HG03558 (cell line): ENCODE measurements around the gene TMA7B.

Experiments used
- ATAC-seq: cut with Tn5 transposase; IDR thresholded peaks from one replicate; pipeline ENCODE4 v1.9.1; 2021; ENCODE audit warnings: moderate number of reproducible peaks; ENCODE audit not compliant: unreplicated experiment; ENCODE audit errors: extremely low read depth

TMA7B gene

GRCh38 chr22:39959640-39960447 lies at the start of gene TMA7B:
Gene TMA7B (plus strand): TSS chr22:39960397. CDS start chr22:39964375, 3,978 bp downstream.
- no peak for ATAC-seq

DNA sequence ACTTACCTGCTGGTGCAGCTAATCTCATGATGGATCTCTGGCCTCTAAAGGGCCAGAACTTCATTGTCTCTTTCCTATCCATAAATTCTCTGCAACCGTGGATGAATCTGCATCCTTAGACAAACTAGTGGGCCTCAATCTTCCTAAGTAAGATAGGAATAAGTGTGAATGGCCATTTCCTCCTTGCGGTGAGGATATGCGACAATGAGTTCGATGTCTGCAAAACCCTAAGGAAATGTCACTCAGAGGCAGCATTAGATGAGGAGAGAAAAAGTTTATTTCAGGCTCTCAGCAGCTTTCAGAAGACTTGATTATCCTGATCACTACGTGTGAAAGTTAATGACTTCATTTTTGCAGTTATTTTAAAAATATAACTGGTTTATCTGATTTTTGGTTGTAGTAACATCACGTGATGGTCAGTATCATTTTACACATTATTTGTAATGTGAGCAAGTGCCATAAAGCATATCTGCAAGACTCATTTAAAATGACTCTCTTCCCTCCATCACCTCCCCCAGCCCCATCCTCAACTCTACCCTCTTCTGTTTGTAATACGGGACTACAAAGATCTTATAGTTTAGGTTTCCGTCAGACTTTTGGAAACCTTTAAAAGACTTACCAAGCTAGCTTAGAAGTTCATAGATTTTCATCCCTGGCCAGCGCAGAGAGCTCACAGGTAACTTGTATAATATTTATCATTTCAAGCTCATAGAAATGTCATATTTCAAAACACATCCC lies 49.2 kb upstream of the TMA7B start:
- no peak for ATAC-seq

- ATAC-seq = no peak
These were observed 46.9 kb upstream of the TMA7B start for GRCh38 chr22:39913321-39913720.

GRCh38 chr22:39913886-39914285 lies 46.3 kb upstream of the TMA7B start:
- ATAC-seq = no peak

GRCh38 chr22:39914584-39914983 lies 45.6 kb upstream of the TMA7B start:
- no peak for ATAC-seq

- ATAC-seq = no peak
These were observed 44.9 kb upstream of the TMA7B start for GRCh38 chr22:39915295-39915726.

DNA sequence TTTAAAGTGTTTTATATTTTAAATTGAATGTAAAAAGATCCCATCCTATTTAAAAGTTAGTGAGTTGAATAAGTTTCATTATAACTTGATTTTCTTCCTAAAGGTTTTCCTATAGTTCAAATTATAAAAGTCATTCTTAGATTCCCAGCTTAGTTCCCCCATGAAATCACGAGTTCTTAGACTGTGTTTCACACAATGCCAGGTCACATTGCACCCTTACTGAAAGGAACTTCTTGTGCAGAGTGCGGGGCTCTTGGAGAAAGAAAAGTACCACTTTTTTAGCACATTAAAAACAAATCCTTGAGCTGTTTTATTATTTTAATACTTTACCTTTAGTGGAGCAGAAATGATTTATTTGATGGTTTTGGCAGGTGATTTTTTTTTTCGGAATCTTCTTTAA lies 43.7 kb upstream of the TMA7B start:
- no peak for ATAC-seq

DNA sequence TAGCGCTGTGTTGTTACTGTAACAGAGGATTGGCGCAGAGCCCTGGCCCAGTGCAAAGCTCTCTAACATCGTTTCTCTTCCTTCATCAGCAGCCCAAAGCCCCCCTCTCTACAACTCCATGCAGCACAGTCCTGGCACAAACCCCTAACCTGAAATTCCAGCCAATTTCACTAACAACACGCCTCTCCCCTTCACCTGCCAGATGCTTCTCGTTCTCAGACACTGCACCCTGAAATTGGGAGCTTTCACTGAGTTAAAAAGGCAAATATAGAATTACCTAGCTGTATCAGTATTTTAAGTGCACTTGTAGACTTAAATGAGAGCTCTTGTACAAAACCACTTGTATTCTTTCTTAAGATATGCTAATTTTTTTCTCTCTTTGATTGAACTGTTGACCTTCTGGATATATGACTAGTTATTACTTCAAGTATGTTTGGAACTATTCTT lies 43.0 kb upstream of the TMA7B start:
- ATAC-seq = no peak

DNA sequence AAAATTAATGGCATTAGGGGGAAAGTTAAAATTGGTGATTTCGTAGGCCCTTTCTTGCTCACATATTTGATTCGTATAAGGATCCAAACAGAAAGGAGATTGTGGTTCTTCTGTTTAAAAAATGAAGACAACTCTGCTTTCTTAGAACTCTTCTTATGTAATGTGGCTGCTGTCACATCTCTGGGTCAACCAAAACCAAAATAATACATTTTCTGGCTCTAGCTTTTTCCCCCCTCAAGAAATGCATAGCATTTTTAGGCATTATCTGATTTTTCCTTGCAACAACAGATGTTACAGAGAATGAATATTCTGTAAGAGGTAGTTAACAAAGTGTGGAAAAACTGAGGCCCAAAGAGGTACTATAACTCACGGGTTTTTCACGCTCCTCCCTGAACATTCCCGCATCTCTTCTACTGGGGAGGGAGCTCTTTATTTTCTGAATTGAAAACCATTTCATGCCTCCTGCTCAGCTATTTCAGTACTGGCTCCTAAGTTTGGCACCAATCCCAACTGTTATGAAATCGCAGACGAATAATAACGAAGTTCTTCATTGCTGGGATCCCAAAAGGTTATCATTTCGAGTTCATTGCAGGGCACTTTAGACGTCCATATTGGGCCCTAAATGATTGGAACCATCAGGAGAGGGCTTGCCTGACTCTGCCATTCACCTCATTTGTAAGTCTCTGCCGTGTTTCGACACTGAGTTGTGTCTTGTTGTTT lies 42.3 kb upstream of the TMA7B start:
- no peak for ATAC-seq

DNA sequence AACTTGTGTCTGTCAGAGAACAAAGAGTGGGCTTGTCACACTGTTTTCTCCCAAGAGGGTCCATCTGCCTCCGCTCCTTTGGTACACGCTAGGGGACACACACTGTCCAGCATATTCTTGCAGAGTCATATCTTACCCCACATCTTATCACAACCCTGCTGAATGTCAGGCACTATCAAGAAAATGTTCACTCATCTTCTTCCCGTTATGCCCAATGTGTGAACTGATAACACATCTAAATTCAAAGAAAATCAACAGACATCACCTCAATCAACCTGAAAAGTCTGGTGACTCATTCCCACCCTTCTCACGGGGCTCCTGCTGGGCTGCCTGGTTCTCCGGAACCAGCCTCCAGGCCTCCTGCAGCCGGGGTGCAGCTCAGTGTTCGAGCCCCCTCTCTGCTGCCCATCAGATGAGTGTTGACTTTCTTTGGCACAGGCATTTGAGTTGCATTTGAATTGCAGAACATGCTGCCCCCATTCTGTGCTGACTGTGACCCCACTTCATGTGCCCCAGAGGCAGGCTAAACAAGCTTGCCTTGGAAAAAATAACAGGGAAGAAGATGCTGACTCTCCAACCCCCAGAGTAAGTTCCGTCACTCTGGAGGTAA lies 40.0 kb upstream of the TMA7B start:
- no peak for ATAC-seq

DNA sequence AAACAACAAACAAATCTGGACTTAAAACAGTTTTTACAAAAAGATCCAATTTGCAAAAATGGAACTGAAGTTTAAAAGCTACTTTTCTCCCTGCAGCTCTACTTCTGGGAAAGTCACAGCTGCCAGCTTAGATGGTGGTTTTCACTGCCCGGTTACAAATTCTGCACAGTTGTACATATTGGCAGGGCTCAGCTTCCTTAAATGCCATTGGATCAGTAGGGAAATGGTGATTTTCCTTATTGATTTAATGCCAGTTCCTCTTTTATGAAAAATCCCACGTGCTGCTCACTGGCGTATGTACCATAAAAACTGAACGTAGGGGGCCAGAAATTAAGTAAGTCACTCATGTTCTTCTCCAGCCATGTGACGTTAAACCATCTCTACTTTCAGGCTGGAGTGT lies 36.5 kb upstream of the TMA7B start:
- ATAC-seq = no peak

DNA sequence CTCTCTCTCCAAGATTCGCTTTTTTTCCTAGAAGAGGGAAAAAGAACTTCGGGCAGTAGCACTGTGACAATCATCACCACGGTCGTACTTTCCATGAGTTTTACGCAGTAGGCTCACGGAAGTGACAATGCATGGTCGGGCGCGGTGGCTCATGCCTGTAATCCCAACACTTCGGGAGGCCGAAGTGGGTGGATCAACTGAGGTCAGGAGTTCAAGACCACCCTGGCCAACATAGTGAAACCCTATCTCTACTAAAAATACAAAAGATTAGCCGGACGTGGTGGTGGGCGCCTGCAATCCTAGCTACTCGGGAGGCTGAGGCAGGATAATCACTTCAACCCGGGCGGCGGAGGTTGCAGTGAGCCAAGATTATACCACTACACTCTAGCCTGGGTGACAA lies 35.9 kb upstream of the TMA7B start:
- ATAC-seq = no peak

GRCh38 chr22:39925273-39925672 lies 34.9 kb upstream of the TMA7B start:
- no peak for ATAC-seq

DNA sequence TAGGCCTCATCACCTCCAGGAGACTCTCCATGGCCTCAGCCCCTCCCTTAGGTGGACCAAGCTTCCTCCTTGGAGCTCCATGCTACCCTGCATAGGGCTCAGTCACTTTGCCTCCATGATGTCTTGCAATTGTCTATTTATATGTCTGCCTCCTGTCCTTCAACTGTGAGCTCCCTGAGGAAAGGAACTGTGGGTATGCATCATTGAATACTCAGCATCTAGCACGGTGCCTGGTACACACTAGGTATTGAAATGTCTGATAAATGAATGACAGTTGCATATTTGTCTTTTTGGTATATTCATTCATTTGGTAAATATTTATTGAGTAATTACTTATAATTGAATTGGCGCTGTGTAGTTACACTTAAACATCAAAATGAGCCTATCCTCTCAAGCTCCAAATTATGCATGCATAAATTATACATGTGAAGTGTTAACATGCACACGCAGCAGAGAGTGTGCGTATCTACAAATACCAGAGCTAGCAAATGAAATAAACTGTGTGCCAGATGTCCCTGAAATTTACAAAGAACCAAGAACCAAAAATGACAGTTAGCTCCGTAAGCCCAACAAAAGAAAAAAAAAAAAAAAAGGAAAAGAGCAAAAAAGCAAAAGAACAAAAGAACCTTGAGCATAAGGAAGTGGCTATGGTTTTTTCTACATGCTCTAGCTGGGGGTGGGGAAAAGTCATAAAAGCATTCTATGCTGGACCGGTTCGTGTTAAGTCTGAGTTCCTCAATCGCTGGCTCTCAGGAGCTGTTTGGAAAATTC lies 34.1 kb upstream of the TMA7B start:
- no peak for ATAC-seq

DNA sequence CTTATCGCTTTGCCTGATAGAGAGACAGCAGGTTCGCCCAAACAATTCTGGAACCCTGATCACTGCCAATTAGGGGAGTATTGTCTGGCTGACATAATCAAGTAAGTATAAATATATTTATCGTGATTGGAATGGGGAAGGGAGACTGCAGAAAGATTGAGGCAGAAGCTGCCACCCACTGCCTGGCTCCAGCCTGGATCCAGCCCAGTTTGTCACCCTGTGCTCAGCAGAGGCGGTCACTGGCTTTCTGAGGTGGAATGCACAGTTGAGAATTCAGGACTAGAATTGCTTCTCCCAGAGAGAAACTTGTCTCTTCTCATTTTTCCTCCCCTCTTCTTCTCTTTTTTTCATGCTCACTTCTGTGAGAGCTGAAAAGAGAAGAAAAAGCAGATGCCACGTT lies 33.4 kb upstream of the TMA7B start:
- ATAC-seq = no peak

GRCh38 chr22:39927544-39927943 lies 32.7 kb upstream of the TMA7B start:
- ATAC-seq = no peak

GRCh38 chr22:39928536-39929520 lies 31.4 kb upstream of the TMA7B start:
- ATAC-seq = no peak

GRCh38 chr22:39931251-39931650 lies 28.9 kb upstream of the TMA7B start:
- ATAC-seq = no peak

GRCh38 chr22:39932166-39932565 lies 28.0 kb upstream of the TMA7B start:
- no peak for ATAC-seq
